ENCODE results near the gene SMPD2.

The SMPD2 gene

GRCh38 chr6:109440331-109441068 is at the start of gene SMPD2, which contains the start of gene PPIL6:
Gene SMPD2, plus strand, starts transcription at chr6:109440724. Its CDS starts 398 bp downstream, at chr6:109441122.
Gene PPIL6, minus strand, starts transcription at chr6:109440628. Its CDS starts 38 bp downstream, at chr6:109440590.
- peak; percentile 49 for DNase-seq (ENCODE audit: low read depth)

GRCh38 chr6:109393157-109393885 is 47.2 kb upstream of the SMPD2 start:
- no peak for DNase-seq (ENCODE audit: low read depth)

GRCh38 chr6:109393886-109394281 is 46.6 kb upstream of the SMPD2 start:
- DNase-seq (ENCODE audit: low read depth): no peak

GRCh38 chr6:109396046-109396718 is 44.3 kb upstream of the SMPD2 start:
- no peak for DNase-seq (ENCODE audit: low read depth)

- DNase-seq (ENCODE audit: low read depth): no peak
Measured at GRCh38 chr6:109397020-109397419, 43.5 kb upstream of the SMPD2 start.

GRCh38 chr6:109406196-109406595 is 34.3 kb upstream of the SMPD2 start:
- DNase-seq (ENCODE audit: low read depth): no peak

- no peak for DNase-seq (ENCODE audit: low read depth)
Measured at GRCh38 chr6:109411034-109411433, 29.5 kb upstream of the SMPD2 start.

- no peak for DNase-seq (ENCODE audit: low read depth)
Measured at GRCh38 chr6:109417646-109418045, 22.9 kb upstream of the SMPD2 start.

- no peak for DNase-seq (ENCODE audit: low read depth)
Measured at GRCh38 chr6:109420751-109421150, 19.8 kb upstream of the SMPD2 start.

GRCh38 chr6:109421184-109421583 is 19.3 kb upstream of the SMPD2 start:
- no peak for DNase-seq (ENCODE audit: low read depth)

GRCh38 chr6:109424946-109425345 is 15.6 kb upstream of the SMPD2 start:
- no peak for DNase-seq (ENCODE audit: low read depth)

- no peak for DNase-seq (ENCODE audit: low read depth)
Measured at GRCh38 chr6:109428889-109429477, 11.5 kb upstream of the SMPD2 start.

- DNase-seq (ENCODE audit: low read depth): no peak
Measured at GRCh38 chr6:109429496-109429895, 11.0 kb upstream of the SMPD2 start.

- DNase-seq (ENCODE audit: low read depth): no peak
Measured at GRCh38 chr6:109434456-109434855, 6.1 kb upstream of the SMPD2 start.

- no peak for DNase-seq (ENCODE audit: low read depth)
Measured at GRCh38 chr6:109436041-109436440, 4.5 kb upstream of the SMPD2 start.

- DNase-seq (ENCODE audit: low read depth): no peak
Measured at GRCh38 chr6:109441069-109441816, 719 bp downstream of the SMPD2 start.

GRCh38 chr6:109442393-109442924 is 1.9 kb downstream of the SMPD2 start:
- no peak for DNase-seq (ENCODE audit: low read depth)

- no peak for DNase-seq (ENCODE audit: low read depth)
Measured at GRCh38 chr6:109443425-109443950, 3.0 kb downstream of the SMPD2 start.

- DNase-seq (ENCODE audit: low read depth): no peak
Measured at GRCh38 chr6:109445382-109445781, 4.9 kb downstream of the SMPD2 start.

GRCh38 chr6:109446072-109446471 is 5.5 kb downstream of the SMPD2 start:
- DNase-seq (ENCODE audit: low read depth): no peak

- no peak for DNase-seq (ENCODE audit: low read depth)
Measured at GRCh38 chr6:109446541-109446940, 6.0 kb downstream of the SMPD2 start.
